ENCODE measurements around the gene TPTE2.
"Not testable (repeated sequence)": the region's sequence is repeated elsewhere in the genome, so short reads cannot be mapped to it uniquely, and the experiment has no call there.

Gene TPTE2

DNA sequence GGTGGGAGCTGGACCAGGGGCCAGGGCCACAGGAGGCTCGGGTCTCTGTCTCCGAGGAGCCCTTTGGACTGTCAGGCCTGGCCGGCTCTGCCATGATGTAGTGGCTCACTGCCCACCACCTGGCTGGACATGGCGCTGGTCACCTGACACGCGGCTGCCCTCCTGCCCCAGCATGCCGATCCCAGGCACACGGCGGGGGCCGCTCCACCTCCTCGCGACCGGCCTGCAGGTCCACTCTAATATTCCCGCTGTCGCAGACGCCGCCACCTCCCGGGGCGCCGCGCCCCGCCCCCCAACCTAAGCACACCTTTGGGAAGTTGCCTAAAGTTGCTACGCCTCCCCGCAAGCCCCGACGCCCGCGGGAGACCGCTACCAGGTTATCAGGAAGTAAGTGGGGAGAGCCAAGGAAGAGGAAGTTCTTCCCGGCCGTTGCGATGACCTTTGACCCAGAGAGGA lies at the start of gene TPTE2:
TPTE2 (minus strand) TSS at position 406 of the 456 bp plus-strand sequence. CDS start 58,298 bp downstream, outside the sequence.
- H3K4me3 ChIP-seq (ENCODE audit: low read depth, low read length), result not testable (repeated sequence)

DNA sequence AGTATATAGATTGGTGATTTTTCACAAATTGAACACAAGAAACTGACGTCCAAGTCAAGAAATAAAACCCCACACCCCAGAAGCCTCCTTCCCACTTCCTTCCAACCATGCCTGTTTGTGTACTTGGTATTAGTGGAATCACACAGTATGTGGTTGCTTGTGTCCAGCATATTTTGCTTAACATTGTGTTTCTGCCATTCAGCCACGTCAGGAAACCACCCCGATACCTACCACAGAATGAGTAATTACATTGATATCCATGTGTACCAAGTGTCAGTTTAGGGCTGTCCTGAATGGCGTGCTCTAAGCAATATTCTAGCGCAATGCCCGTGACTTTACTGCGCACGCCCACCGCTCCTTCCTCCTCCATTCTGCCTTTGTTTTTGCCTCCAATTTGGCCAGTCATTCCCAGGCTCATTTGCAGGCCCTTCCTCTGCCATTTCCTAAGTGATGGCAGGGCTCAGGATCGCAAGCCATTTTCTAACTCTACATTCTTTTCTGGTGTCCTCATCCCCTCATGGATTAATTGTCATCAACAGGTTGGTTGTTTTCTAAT lies 46.3 kb upstream of the TPTE2 start:
- no peak overlapping the region for H3K4me3 ChIP-seq (ENCODE audit: low read depth, low read length)
- TF ChIP-seq, protein P1, sequence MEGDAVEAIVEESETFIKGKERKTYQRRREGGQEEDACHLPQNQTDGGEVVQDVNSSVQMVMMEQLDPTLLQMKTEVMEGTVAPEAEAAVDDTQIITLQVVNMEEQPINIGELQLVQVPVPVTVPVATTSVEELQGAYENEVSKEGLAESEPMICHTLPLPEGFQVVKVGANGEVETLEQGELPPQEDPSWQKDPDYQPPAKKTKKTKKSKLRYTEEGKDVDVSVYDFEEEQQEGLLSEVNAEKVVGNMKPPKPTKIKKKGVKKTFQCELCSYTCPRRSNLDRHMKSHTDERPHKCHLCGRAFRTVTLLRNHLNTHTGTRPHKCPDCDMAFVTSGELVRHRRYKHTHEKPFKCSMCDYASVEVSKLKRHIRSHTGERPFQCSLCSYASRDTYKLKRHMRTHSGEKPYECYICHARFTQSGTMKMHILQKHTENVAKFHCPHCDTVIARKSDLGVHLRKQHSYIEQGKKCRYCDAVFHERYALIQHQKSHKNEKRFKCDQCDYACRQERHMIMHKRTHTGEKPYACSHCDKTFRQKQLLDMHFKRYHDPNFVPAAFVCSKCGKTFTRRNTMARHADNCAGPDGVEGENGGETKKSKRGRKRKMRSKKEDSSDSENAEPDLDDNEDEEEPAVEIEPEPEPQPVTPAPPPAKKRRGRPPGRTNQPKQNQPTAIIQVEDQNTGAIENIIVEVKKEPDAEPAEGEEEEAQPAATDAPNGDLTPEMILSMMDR (IDR thresholded peaks at IDR 0.05; ENCODE audit: low read depth, low read length), result no peak

DNA sequence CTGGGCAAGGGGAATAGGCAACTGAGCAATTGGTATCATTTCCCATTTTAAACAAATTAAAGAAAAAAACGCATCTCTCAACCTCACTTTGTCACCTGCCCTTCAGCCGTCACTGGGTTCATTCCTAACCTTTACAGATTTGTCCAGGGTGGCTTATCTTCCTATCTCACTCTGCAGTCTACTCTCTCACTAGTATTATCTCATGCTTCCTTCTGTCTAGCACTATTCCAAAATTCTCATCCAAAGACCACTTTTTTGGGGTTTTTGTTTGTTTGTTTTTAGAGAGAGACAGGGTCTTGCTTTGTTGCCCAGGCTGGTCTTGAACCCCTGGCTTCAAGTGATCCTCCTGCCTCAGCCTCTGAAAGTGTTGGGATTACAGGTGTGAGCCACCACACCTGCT lies 45.4 kb upstream of the TPTE2 start:
- H3K4me3 ChIP-seq (ENCODE audit: low read depth, low read length), result no peak overlapping the region
- TF ChIP-seq, protein P1 (IDR thresholded peaks at IDR 0.05; ENCODE audit: low read depth, low read length), result no peak

DNA sequence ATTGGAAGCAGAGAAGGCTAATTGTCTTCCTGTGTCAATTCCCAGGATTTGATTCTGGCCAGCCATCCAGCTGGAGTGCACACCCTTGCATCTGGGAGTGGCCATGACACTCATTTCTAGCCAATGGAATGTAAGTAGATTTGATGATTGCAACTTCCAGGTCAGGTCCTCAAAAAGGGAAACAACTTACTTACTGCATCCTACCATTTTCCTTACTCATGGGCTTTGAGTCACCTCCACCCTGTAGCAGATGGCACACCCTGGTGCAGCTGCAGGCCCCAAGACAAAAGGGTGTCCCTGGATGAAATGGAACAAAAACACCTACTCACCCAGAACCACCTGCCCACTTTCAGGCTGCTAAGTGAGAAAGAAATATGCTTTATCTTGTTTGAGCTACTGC lies 44.8 kb upstream of the TPTE2 start:
- H3K4me3 ChIP-seq (ENCODE audit: low read depth, low read length), result no peak overlapping the region
- TF ChIP-seq, protein P1 (IDR thresholded peaks at IDR 0.05; ENCODE audit: low read depth, low read length), result no peak

DNA sequence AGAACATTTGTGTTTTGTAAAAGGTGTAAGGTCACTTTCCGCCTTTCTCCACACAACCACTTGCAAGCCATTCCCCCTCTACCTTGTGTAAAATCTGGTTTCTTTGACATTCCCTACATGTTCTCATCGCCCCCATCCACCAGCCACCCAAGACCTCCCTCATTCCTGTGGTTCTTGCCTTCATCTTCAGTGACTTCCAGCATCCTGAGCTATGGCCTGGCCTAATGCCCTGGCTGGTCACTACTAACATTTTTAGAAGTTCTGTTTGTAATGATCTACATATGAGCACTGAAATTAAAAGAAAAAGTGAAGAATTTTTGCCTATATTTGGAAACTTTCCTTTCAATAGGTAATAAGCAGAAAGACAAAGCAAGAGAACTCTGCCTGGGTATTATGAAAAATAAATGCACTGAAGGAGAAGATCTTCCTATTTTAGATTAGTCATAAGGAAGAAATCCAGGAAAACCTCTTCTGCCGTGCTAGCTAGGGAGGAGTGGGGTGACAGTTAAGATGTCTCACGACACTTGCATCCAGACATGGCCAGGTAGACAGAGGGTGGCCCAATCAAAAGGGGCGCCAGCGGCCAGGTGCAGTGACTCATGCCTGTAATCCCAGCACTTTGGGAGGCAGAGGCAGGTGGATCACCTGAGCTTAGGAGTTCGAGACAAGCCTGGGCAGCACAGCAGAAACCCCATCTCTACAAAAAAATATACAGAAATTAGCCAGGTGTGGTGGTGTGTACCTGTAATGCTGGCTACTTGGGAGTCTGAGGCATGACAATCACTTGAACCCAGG lies 44.0 kb upstream of the TPTE2 start:
- TF ChIP-seq, protein P1 (IDR thresholded peaks at IDR 0.05; ENCODE audit: low read depth, low read length), result no peak
- H3K4me3 ChIP-seq (ENCODE audit: low read depth, low read length), result no peak overlapping the region

DNA sequence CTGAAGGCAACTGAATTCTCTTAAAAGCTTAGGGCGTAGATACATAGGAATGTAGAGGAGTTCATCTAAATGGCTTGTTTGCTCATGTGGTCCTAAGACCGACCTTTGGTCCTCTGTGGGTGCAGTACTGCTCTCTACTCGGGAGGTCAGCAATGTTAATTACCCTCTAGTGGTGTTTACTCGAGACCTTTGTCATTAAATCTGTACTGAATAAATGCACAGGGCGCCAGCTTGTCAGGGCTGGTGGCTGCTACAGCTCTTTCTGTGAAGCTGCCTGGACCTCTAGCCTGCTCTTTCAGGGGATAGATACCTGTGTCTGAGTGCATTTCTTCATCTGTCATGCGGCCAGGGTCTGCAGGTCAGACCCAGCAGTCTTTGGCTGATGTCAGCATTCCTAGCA lies 43.0 kb upstream of the TPTE2 start:
- no peak overlapping the region for H3K4me3 ChIP-seq (ENCODE audit: low read depth, low read length)
- TF ChIP-seq, protein P1 (IDR thresholded peaks at IDR 0.05; ENCODE audit: low read depth, low read length), result no peak

DNA sequence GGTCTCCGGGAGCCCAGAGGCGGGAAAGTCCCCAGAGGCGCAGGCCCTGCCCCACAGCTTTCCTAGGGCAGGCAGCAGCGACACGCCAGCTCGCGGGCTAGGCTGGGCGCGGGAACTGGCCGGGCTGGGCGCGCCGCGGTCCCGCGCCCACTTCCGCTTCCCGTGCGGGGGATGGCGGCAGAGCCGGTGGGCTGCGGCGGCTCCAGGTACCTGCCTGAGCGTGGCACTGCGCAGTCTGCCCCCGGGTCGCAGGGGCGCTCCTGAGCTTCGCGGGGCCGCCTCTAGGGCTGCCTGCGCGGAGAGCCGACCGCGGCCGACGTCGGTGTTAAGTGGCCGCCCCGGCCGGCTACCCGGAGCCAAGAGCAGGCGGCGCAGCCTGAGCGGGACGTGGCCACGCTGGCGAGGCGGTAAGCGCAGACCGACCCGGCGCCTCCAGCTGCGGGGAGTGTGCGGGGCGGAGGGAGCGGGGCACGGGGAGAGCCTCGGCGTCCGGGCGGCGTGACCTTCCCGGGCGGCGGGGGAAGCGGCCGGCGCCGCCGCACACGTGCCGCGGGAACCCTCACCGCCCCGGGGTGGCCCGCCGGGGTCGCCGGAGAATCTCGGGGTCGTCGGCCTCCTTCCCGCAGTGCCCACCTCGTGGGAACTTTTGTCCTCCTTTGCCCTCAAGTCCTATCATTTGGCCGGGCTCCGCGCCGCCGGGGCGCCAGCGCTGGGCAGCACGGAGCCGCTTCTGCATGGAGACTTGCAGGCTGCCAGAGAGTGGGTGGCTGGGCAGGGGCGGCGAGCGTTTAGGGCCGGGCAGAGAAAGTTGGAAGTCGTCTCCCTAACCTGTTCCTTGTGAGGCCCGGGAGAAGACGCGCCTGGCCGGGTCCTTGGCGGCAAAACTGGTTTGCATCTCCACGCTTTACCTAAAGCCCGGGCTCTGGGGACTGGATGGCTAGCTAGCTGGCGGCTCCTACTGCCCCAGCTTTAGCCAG lies 40.7 kb upstream of the TPTE2 start:
- TF ChIP-seq, protein P1 (IDR thresholded peaks at IDR 0.05; ENCODE audit: low read depth, low read length), result 0 out of 2 replicates have a peak, but pooled peaks have one; percentile 2
- peak overlapping the region; percentile 65 for H3K4me3 ChIP-seq (ENCODE audit: low read depth, low read length)

All from WI38 (cell line).